ENCODE results near the gene EAF1.
A peak's percentile ranks its signal among the peaks of the same experiment; 100 is the strongest.
"Not testable (repeated sequence)": the region's sequence is repeated elsewhere in the genome, so short reads cannot be mapped to it uniquely, and the experiment has no call there.

Gene EAF1

GRCh38 chr3:15405448-15406050 is 21.8 kb upstream of the EAF1 start:
- DNase-seq (ENCODE audit: low spot score) (peak; percentile 41), FAIRE-seq (peak; percentile 51)

- FAIRE-seq (no peak), DNase-seq (ENCODE audit: low spot score) (no peak)
Observed at GRCh38 chr3:15409239-15409638, 18.2 kb upstream of the EAF1 start.

DNA sequence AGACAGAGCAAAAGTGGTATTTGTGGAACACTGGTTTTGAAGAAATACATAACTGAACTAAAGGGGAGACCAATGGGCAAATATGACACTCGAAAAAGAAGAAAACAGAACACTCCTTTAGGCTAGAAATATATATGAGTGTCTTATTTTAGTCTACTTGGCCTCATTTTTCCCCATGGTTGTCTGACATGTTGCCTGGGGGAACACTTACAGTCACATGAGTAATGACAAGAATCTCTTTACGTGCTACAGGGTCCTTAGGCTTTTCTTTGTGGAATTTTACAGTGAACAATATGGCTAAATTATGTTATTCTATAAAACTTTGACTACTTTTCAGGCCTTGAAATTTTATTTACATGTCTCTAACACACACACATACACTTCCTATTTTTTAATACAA is 17.6 kb upstream of the EAF1 start:
- FAIRE-seq, result no peak
- DNase-seq (ENCODE audit: low spot score), result no peak

DNA sequence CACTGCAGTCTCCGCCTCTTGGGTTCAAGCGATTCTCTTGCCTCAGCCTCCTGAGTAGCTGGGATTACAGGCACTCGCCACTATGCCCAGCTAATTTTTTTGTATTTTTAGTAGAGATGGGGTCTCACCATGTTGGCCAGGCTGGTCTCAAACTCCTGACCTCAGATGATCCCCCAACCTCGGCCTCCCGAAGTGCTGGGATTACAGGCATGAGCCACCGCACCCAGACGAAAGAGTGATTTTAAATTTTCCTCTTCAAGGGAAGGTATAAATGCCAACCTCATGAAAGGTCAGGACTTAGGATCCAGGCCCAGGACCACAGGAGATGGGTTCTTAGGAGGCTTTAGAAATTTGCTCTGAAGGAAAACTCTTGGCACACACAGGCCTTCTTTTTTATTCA is 16.4 kb upstream of the EAF1 start:
- FAIRE-seq; DNase-seq (ENCODE audit: low spot score): not testable (repeated sequence)

- DNase-seq (ENCODE audit: low spot score), result no peak
- FAIRE-seq, result no peak
Observed at GRCh38 chr3:15420871-15421270, 6.5 kb upstream of the EAF1 start.

GRCh38 chr3:15426579-15427118 is 749 bp upstream of the EAF1 start:
- DNase-seq (ENCODE audit: low spot score) (no peak), FAIRE-seq (no peak)

DNA sequence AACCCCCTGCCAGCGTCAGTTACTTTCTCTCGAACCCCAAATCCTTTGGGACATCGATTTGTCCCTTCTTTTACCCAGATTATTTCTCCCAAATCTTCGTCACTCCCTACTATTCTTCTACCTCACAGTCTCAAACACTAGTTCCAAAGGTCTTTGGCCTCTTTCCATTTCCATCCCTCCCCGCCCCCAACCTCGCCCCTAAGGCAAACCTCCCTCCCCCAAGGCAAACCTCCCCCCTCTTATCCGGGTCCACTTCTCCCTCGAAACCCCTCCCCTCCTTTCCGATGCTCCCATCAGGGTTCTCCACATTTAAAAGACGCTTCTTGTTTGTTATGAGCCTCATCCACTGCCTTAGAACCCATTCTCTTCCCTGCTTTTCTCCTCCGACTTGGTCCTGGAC is 583 bp downstream of the EAF1 start:
- DNase-seq (ENCODE audit: low spot score) (no peak), FAIRE-seq (no peak)

DNA sequence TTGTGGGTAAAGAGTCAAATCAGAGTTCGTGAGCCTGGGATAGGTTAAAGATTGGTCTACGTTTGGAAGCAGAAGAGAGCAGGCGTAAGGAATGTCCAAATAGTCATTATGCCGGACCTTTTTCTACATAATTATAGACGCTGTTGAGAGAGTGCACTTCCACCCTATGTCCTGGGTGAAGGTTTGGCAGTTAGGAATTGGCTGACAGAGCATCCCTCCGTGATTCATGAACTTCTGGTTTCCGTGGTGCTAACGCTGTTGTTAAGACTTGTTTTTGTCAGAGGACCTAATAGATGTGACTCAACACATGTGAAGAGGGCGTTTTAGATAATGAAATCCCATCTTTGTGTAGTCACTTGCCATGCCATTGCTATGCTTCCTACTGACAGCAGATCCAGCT is 1.1 kb downstream of the EAF1 start:
- FAIRE-seq (no peak), DNase-seq (ENCODE audit: low spot score) (peak; percentile 60)

- no peak for FAIRE-seq
- DNase-seq (ENCODE audit: low spot score), result no peak
Observed at GRCh38 chr3:15429080-15429479, 1.7 kb downstream of the EAF1 start.

- no peak for FAIRE-seq
- no peak for DNase-seq (ENCODE audit: low spot score)
Observed at GRCh38 chr3:15430624-15431023, 3.2 kb downstream of the EAF1 start.

- no peak for DNase-seq (ENCODE audit: low spot score)
- FAIRE-seq, result no peak
Observed at GRCh38 chr3:15431256-15431837, 3.9 kb downstream of the EAF1 start.

DNA sequence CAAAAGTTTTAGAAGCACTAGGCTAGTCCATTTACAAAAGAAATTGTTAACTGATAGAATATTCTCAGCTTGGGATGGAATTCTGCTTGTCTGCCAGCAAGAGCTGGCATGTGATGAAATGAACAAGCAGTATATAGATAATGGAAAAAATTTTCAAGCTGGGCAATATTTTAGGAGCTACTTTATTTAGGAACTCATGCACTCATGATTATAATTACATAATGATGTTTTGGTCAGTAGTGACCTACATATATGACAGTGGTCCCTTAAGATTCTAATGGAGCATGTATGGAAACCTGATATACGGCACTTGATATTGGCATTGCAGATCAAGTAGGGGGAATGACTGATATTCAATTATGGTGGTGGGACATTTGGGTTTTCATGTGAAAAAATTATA is 6.1 kb downstream of the EAF1 start:
- FAIRE-seq (no peak), DNase-seq (ENCODE audit: low spot score) (no peak)

DNA sequence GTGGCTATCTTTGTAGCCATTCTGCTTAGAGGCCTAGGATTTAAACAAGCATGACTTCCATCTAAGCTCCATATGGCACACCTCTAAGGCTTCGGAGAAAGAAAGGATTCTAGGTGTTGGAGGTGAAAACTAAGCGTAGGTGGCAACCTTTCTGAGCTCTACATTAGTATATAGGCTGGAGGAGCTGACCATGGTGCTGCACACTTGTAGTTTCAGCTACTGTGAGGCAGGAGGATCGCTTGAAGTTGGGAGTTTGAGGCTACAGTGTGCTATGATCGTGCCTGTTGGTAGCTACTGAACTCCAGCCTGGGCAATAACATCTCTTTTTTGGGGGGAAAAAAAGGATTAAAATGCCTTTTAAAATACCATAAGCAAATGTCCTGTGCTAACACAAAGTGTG is 7.4 kb downstream of the EAF1 start:
- DNase-seq (ENCODE audit: low spot score), result no peak
- FAIRE-seq, result no peak

- DNase-seq (ENCODE audit: low spot score) (no peak), FAIRE-seq (no peak)
Observed at GRCh38 chr3:15436246-15436645, 8.8 kb downstream of the EAF1 start.

- no peak for DNase-seq (ENCODE audit: low spot score)
- FAIRE-seq, result no peak
Observed at GRCh38 chr3:15438983-15439382, 11.6 kb downstream of the EAF1 start.

DNA sequence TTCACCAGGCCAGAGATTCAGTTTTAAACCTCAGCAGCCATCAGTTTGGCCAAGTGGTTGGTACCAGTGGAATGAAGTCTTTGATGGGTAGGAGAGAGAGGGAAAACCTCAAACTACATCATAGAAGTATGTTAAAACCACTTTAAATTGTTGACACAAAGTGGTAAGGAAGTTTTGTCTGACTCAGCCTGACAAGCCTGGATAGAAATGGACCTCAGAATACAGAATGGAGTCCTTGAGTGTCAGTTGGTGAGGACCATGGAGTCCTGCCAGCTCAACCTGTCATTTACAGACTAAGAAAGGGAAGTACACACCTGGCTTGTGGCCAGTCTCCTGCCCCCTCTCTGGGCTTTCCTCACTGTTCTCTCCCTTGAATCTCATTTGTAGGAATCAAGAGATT is 12.1 kb downstream of the EAF1 start:
- DNase-seq (ENCODE audit: low spot score) (no peak), FAIRE-seq (no peak)

GRCh38 chr3:15440891-15441290 is 13.5 kb downstream of the EAF1 start:
- DNase-seq (ENCODE audit: low spot score) (no peak), FAIRE-seq (no peak)

GRCh38 chr3:15443826-15444524 is 16.6 kb downstream of the EAF1 start:
- DNase-seq (ENCODE audit: low spot score) (no peak), FAIRE-seq (no peak)

- DNase-seq (ENCODE audit: low spot score) (no peak), FAIRE-seq (no peak)
Observed at GRCh38 chr3:15449489-15450224, 22.3 kb downstream of the EAF1 start.

- FAIRE-seq (no peak), DNase-seq (ENCODE audit: low spot score) (no peak)
Observed at GRCh38 chr3:15450438-15451215, 23.2 kb downstream of the EAF1 start.
